Immature natural killer cell (primary cell): Measurements from ENCODE around the gene EIF2AK3. TPM values are rescaled to one million over a fixed set of nuclear protein-coding genes. Genes with fewer than 3 reads are reported as not detected.
"Not testable (repeated sequence)": the region's sequence is repeated elsewhere in the genome, so short reads cannot be mapped to it uniquely, and the experiment has no call there.

Source experiments
- DNase-seq, 3 donors: peaks; one replicate each; pipeline ENCODE4 v3.0.0; 2022; ENCODE audit warnings: mixed read lengths in 1 of 3
- H3K27ac Mint-ChIP-seq, 6 donors: one replicate each; pipeline ENCODE4 v1.8.0; 2020; ENCODE audit warnings: mixed read lengths in 6 of 6, mild to moderate bottlenecking in 5 of 6, inconsistent platforms in 4 of 6, moderate library complexity in 3 of 6
- H3K27me3 Mint-ChIP-seq, 3 donors: one replicate each; pipeline ENCODE4 v1.8.0; 2020 to 2021; ENCODE audit warnings: low read depth in 3 of 3, mild to moderate bottlenecking in 3 of 3, mixed read lengths in 3 of 3, moderate library complexity in 3 of 3, inconsistent platforms in 1 of 3
- H3K36me3 Mint-ChIP-seq, 3 donors: one replicate each; pipeline ENCODE4 v1.8.0; 2020; ENCODE audit warnings: mixed read lengths in 3 of 3, inconsistent platforms in 2 of 3, mild to moderate bottlenecking in 2 of 3
- H3K4me1 Mint-ChIP-seq, 2 donors: one replicate each; pipeline ENCODE4 v1.8.0; 2020; ENCODE audit warnings: inconsistent platforms in 2 of 2, mild to moderate bottlenecking in 2 of 2, mixed read lengths in 2 of 2, moderate library complexity in 1 of 2
- H3K4me3 Mint-ChIP-seq, 5 donors: one replicate each; pipeline ENCODE4 v1.8.0; 2020; ENCODE audit warnings: mild to moderate bottlenecking in 5 of 5, mixed read lengths in 5 of 5, inconsistent platforms in 3 of 5, moderate library complexity in 3 of 5
- H3K9me3 Mint-ChIP-seq, 6 donors: one replicate each; pipeline ENCODE4 v1.8.0; 2020; ENCODE audit warnings: mild to moderate bottlenecking in 6 of 6, mixed read lengths in 6 of 6, inconsistent platforms in 4 of 6, moderate library complexity in 3 of 6
- polyA plus RNA-seq, 3 donors: library from polyadenylated mRNA; unstranded; fragments of 300-500 nt; fragmentation: Illumina TruSeq; gene quantifications; one replicate each; pipeline ENCODE4 v1.2.3, GENCODE V29; 2021

EIF2AK3 gene
- polyA plus RNA-seq, 3 donors from 2014 or later: 3.5 to 14.2 (median 4.4) TPM

- peak in 2 of 3 donors; percentile 71 to 73 for DNase-seq
- Mint-ChIP-seq H3K27me3 (peaks cover 3 to 9% (median 6%) of the 10 kb centered on the region in 3 donors), H3K36me3 (no peaks in the 10 kb centered on the region), H3K4me3 (peak overlapping the region in 4 of 5 donors; percentile 83 to 95 (median 91)), H3K9me3 (no peaks in the 10 kb centered on the region), H3K4me1 (peaks cover 2 to 11% of the 10 kb centered on the region in 2 donors), H3K27ac (peak overlapping the region in 5 of 6 donors; percentile 92 to 96 (median 96))
Observed at GRCh38 chr2:88626171-88627054, 851 bp downstream of the EIF2AK3 start.

GRCh38 chr2:88624477-88624876, 2.8 kb downstream of the EIF2AK3 start:
- Mint-ChIP-seq H3K4me3 (no peak overlapping the region), H3K27ac (no peak overlapping the region), H3K27me3 (peaks cover 3 to 9% (median 3%) of the 10 kb centered on the region in 3 donors), H3K36me3 (no peaks in the 10 kb centered on the region), H3K4me1 (peaks cover 17 to 21% of the 10 kb centered on the region in 2 donors), H3K9me3 (no peaks in the 10 kb centered on the region)
- no peak for DNase-seq

- not testable (repeated sequence) for H3K36me3 Mint-ChIP-seq, H3K9me3 Mint-ChIP-seq, H3K4me3 Mint-ChIP-seq, DNase-seq, H3K27ac Mint-ChIP-seq, H3K27me3 Mint-ChIP-seq
- H3K4me1 Mint-ChIP-seq: peaks cover 19 to 25% of the 10 kb centered on the region in 2 donors
Observed at GRCh38 chr2:88623831-88624465, 3.3 kb downstream of the EIF2AK3 start.

GRCh38 chr2:88622307-88622706, 5.0 kb downstream of the EIF2AK3 start:
- Mint-ChIP-seq H3K36me3 (no peaks in the 10 kb centered on the region), H3K27me3 (peaks cover 3 to 6% (median 3%) of the 10 kb centered on the region in 3 donors), H3K4me1 (peaks cover 24 to 41% of the 10 kb centered on the region in 2 donors), H3K27ac (no peak overlapping the region), H3K9me3 (no peaks in the 10 kb centered on the region), H3K4me3 (no peak overlapping the region)
- no peak for DNase-seq

GRCh38 chr2:88621432-88621831, 5.8 kb downstream of the EIF2AK3 start:
- DNase-seq: no peak
- Mint-ChIP-seq H3K27me3 (peaks cover 1 to 6% (median 2%) of the 10 kb centered on the region in 3 donors), H3K4me3 (no peak overlapping the region), H3K4me1 (peaks cover 31 to 49% of the 10 kb centered on the region in 2 donors), H3K9me3 (no peaks in the 10 kb centered on the region), H3K36me3 (no peaks in the 10 kb centered on the region), H3K27ac (no peak overlapping the region)

- Mint-ChIP-seq H3K9me3 (no peaks in the 10 kb centered on the region), H3K27me3 (no peaks in the 10 kb centered on the region), H3K36me3 (no peaks in the 10 kb centered on the region), H3K4me3 (no peak overlapping the region), H3K4me1 (peaks cover 25 to 49% of the 10 kb centered on the region in 2 donors), H3K27ac (no peak overlapping the region)
- no peak for DNase-seq
Observed at GRCh38 chr2:88620015-88620414, 7.2 kb downstream of the EIF2AK3 start.

GRCh38 chr2:88615822-88616221, 11.4 kb downstream of the EIF2AK3 start:
- no peaks in the 10 kb centered on the region for H3K9me3 Mint-ChIP-seq

GRCh38 chr2:88614497-88615157, 12.6 kb downstream of the EIF2AK3 start:
- DNase-seq: no peak
- H3K9me3 Mint-ChIP-seq: no peaks in the 10 kb centered on the region
- no peaks in the 10 kb centered on the region for H3K27me3 Mint-ChIP-seq
- H3K4me3 Mint-ChIP-seq: no peak overlapping the region
- peaks cover 0 to 3% (median 0%) of the 10 kb centered on the region in 3 donors for H3K36me3 Mint-ChIP-seq
- H3K27ac Mint-ChIP-seq: no peak overlapping the region
- H3K4me1 Mint-ChIP-seq: peaks cover 14 to 34% of the 10 kb centered on the region in 2 donors

More at GRCh38 chr2:88615822-88616221, 11.4 kb downstream of the EIF2AK3 start:
- DNase-seq: no peak
- Mint-ChIP-seq H3K27ac (no peak overlapping the region), H3K4me1 (peaks cover 19 to 42% of the 10 kb centered on the region in 2 donors), H3K36me3 (peaks cover 0 to 3% (median 0%) of the 10 kb centered on the region in 3 donors), H3K27me3 (no peaks in the 10 kb centered on the region), H3K4me3 (no peak overlapping the region)

GRCh38 chr2:88613921-88614320, 13.3 kb downstream of the EIF2AK3 start:
- peaks cover 13 to 33% of the 10 kb centered on the region in 2 donors for H3K4me1 Mint-ChIP-seq
- H3K27me3 Mint-ChIP-seq: no peaks in the 10 kb centered on the region
- H3K4me3 Mint-ChIP-seq: no peak overlapping the region
- no peak for DNase-seq
- H3K9me3 Mint-ChIP-seq: no peaks in the 10 kb centered on the region
- no peak overlapping the region for H3K27ac Mint-ChIP-seq
- peaks cover 0 to 3% (median 0%) of the 10 kb centered on the region in 3 donors for H3K36me3 Mint-ChIP-seq

- H3K27me3 Mint-ChIP-seq: peaks cover 0 to 1% (median 0%) of the 10 kb centered on the region in 3 donors
- no peak for DNase-seq
- no peak overlapping the region for H3K27ac Mint-ChIP-seq
- peaks cover 0 to 3% (median 0%) of the 10 kb centered on the region in 3 donors for H3K36me3 Mint-ChIP-seq
- H3K4me1 Mint-ChIP-seq: peaks cover 6 to 34% of the 10 kb centered on the region in 2 donors
- no peaks in the 10 kb centered on the region for H3K9me3 Mint-ChIP-seq
- no peak overlapping the region for H3K4me3 Mint-ChIP-seq
Observed at GRCh38 chr2:88608184-88608583, 19.1 kb downstream of the EIF2AK3 start.

GRCh38 chr2:88607416-88607815, 19.8 kb downstream of the EIF2AK3 start:
- no peaks in the 10 kb centered on the region for H3K9me3 Mint-ChIP-seq
- peaks cover 6 to 41% of the 10 kb centered on the region in 2 donors for H3K4me1 Mint-ChIP-seq
- no peak overlapping the region for H3K27ac Mint-ChIP-seq

GRCh38 chr2:88606371-88607030, 20.8 kb downstream of the EIF2AK3 start:
- Mint-ChIP-seq H3K9me3 (no peaks in the 10 kb centered on the region), H3K27ac (no peak overlapping the region), H3K4me3 (no peak overlapping the region), H3K4me1 (peaks cover 8 to 45% of the 10 kb centered on the region in 2 donors), H3K36me3 (peaks cover 0 to 3% (median 0%) of the 10 kb centered on the region in 3 donors), H3K27me3 (peaks cover 0 to 3% (median 0%) of the 10 kb centered on the region in 3 donors)
- DNase-seq: no peak

More at GRCh38 chr2:88607416-88607815, 19.8 kb downstream of the EIF2AK3 start:
- Mint-ChIP-seq H3K4me3 (no peak overlapping the region), H3K27me3 (peaks cover 0 to 1% (median 0%) of the 10 kb centered on the region in 3 donors), H3K36me3 (peaks cover 0 to 3% (median 0%) of the 10 kb centered on the region in 3 donors)
- DNase-seq: no peak

GRCh38 chr2:88603146-88603545, 24.1 kb downstream of the EIF2AK3 start:
- DNase-seq: no peak
- Mint-ChIP-seq H3K4me3 (no peak overlapping the region), H3K36me3 (no peaks in the 10 kb centered on the region), H3K9me3 (no peaks in the 10 kb centered on the region), H3K4me1 (peaks cover 24 to 66% of the 10 kb centered on the region in 2 donors), H3K27ac (no peak overlapping the region), H3K27me3 (peaks cover 0 to 3% (median 0%) of the 10 kb centered on the region in 3 donors)
